HEK293 (cell line): ENCODE measurements around the gene TMEM272.

Source experiments
- CTCF ChIA-PET: fragments of 350-600 bp; formaldehyde crosslinking; extraction: SDS; loops from one replicate; lab custom pipeline; 2021; ENCODE audit warnings: antibody characterized with exemption; lab: Yijun Ruan, JAX
- POLR2A ChIA-PET: fragments of 300-600 bp; formaldehyde crosslinking; extraction: SDS; loops from one replicate; lab custom pipeline; 2020; ENCODE audit warnings: antibody characterized with exemption, inconsistent platforms; lab: Yijun Ruan, JAX
- H3K27ac ChIP-seq: fragments of 200-500 bp; sonication (Bioruptor generic); 2 replicates; pipeline ENCODE4 v1.5.1; 2014; ENCODE audit warnings: low read depth, low read length, control low read depth, inconsistent platforms; ENCODE audit errors: extremely low read depth
- H3K36me3 ChIP-seq, 2 experiments: fragments of 200-500 bp in 1 of 2; sonication (Bioruptor generic) in 1 of 2; 1 replicate in 1 of 2; 2 replicates in 1 of 2; pipeline ENCODE4 v1.5.1; 2014 to 2017; ENCODE audit warnings: inconsistent platforms in 2 of 2, low read length in 2 of 2; ENCODE audit not compliant: control insufficient read depth in 2 of 2, insufficient read depth in 1 of 2
- H3K4me1 ChIP-seq: fragments of 200-500 bp; sonication (Bioruptor generic); 2 replicates; pipeline ENCODE4 v1.5.1; 2014; ENCODE audit warnings: mild to moderate bottlenecking, low read length, inconsistent platforms; ENCODE audit not compliant: control insufficient read depth, insufficient read depth
- H3K4me3 ChIP-seq: 2 replicates; pipeline ENCODE4 v1.5.1; 2011; ENCODE audit warnings: low read depth, mild to moderate bottlenecking, control low read depth, low read length, moderate library complexity
- H3K9me3 ChIP-seq: fragments of 200-500 bp; sonication (Bioruptor generic); 2 replicates; pipeline ENCODE4 v1.5.1; 2014; ENCODE audit warnings: low read depth, low read length, inconsistent platforms; ENCODE audit not compliant: control insufficient read depth, insufficient read depth
- KLF7 ChIP-seq: fragments of 450-650 bp; formaldehyde crosslinking; IDR thresholded peaks from 2 replicates; pipeline ENCODE4 v1.5.1; 2016; ENCODE audit warnings: missing biosample characterization, missing genetic modification characterization, borderline replicate concordance
- WT1 ChIP-seq: fragments of 450-650 bp; formaldehyde crosslinking; IDR thresholded peaks from 2 replicates; pipeline ENCODE4 v1.5.1; 2016; ENCODE audit warnings: missing biosample characterization, missing genetic modification characterization
- ZBTB1 ChIP-seq: fragments of 450-650 bp; formaldehyde crosslinking; IDR thresholded peaks from 2 replicates; pipeline ENCODE4 v1.5.1; 2016; ENCODE audit warnings: missing biosample characterization, missing genetic modification characterization
- ZBTB48 ChIP-seq: fragments of 450-650 bp; formaldehyde crosslinking; IDR thresholded peaks from 2 replicates; pipeline ENCODE4 v1.5.1; 2016; ENCODE audit warnings: missing biosample characterization, missing genetic modification characterization
- ZBTB8A ChIP-seq: fragments of 450-650 bp; formaldehyde crosslinking; IDR thresholded peaks from 2 replicates; pipeline ENCODE4 v1.5.1; 2016; ENCODE audit warnings: missing biosample characterization, missing genetic modification characterization
- ZNF114 ChIP-seq: fragments of 450-650 bp; formaldehyde crosslinking; IDR thresholded peaks from 2 replicates; pipeline ENCODE4 v1.5.0; 2017; ENCODE audit warnings: missing biosample characterization, missing genetic modification characterization
- ZNF184 ChIP-seq: fragments of 450-650 bp; IDR thresholded peaks from 2 replicates; pipeline ENCODE4 v1.5.1; 2018; ENCODE audit warnings: missing biosample characterization, mild to moderate bottlenecking, missing genetic modification characterization
- ZNF221 ChIP-seq: fragments of 450-650 bp; formaldehyde crosslinking; IDR thresholded peaks from 2 replicates; pipeline ENCODE4 v1.5.1; 2017; ENCODE audit warnings: missing biosample characterization, missing genetic modification characterization, borderline replicate concordance
- ZNF239 ChIP-seq: fragments of 450-650 bp; formaldehyde crosslinking; IDR thresholded peaks from 2 replicates; pipeline ENCODE4 v1.5.1; 2016; ENCODE audit warnings: missing biosample characterization, missing genetic modification characterization
- ZNF248 ChIP-seq: fragments of 450-650 bp; formaldehyde crosslinking; IDR thresholded peaks from 2 replicates; pipeline ENCODE4 v1.5.1; 2017; ENCODE audit warnings: missing biosample characterization, missing genetic modification characterization
- ZNF324 ChIP-seq: fragments of 450-650 bp; formaldehyde crosslinking; IDR thresholded peaks from 2 replicates; pipeline ENCODE4 v1.5.1; 2016; ENCODE audit warnings: missing biosample characterization, missing genetic modification characterization
- ZNF391 ChIP-seq: fragments of 450-650 bp; formaldehyde crosslinking; IDR thresholded peaks from 2 replicates; pipeline ENCODE4 v1.5.1; 2016; ENCODE audit warnings: low read depth, missing biosample characterization, missing genetic modification characterization, borderline replicate concordance
- ZNF404 ChIP-seq: fragments of 450-650 bp; formaldehyde crosslinking; IDR thresholded peaks from 2 replicates; pipeline ENCODE4 v1.5.1; 2017; ENCODE audit warnings: missing biosample characterization, missing genetic modification characterization
- ZNF621 ChIP-seq: fragments of 450-650 bp; formaldehyde crosslinking; IDR thresholded peaks from 2 replicates; pipeline ENCODE4 v1.5.1; 2017; ENCODE audit warnings: missing biosample characterization, missing genetic modification characterization
- ZNF707 ChIP-seq: fragments of 450-650 bp; formaldehyde crosslinking; IDR thresholded peaks from 2 replicates; pipeline ENCODE4 v1.5.1; 2016; ENCODE audit warnings: missing biosample characterization, missing genetic modification characterization
- ZNF768 ChIP-seq: fragments of 450-650 bp; formaldehyde crosslinking; IDR thresholded peaks from 2 replicates; pipeline ENCODE4 v1.5.1; 2018; ENCODE audit warnings: missing biosample characterization, mild to moderate bottlenecking, missing genetic modification characterization
- TF ChIP-seq, protein P1 (sequence below): fragments of 450-650 bp; formaldehyde crosslinking; IDR thresholded peaks from 2 replicates; pipeline ENCODE4 v1.5.1; 2016; ENCODE audit warnings: missing biosample characterization, missing genetic modification characterization
- TF ChIP-seq, protein P2 (sequence below): IDR thresholded peaks from 2 replicates; pipeline ENCODE4 v1.6.1; 2011; ENCODE audit warnings: mild to moderate bottlenecking, low read depth, low read length, borderline replicate concordance
- TF ChIP-seq, protein P3 (sequence below): fragments of 450-650 bp; formaldehyde crosslinking; IDR thresholded peaks from 2 replicates; pipeline ENCODE4 v1.5.1; 2016; ENCODE audit warnings: missing biosample characterization, missing genetic modification characterization
- TF ChIP-seq, protein P4 (sequence below): fragments of 450-650 bp; formaldehyde crosslinking; IDR thresholded peaks from 2 replicates; pipeline ENCODE4 v1.5.0; 2017; ENCODE audit warnings: missing biosample characterization, missing genetic modification characterization, borderline replicate concordance
- TF ChIP-seq, protein P5 (sequence below): fragments of 450-650 bp; formaldehyde crosslinking; IDR thresholded peaks from 2 replicates; pipeline ENCODE4 v1.5.1; 2016; ENCODE audit warnings: missing biosample characterization, missing genetic modification characterization
- TF ChIP-seq, protein P6 (sequence below): fragments of 450-650 bp; formaldehyde crosslinking; IDR thresholded peaks from 2 replicates; pipeline ENCODE4 v1.5.1; 2017; ENCODE audit warnings: missing biosample characterization, missing genetic modification characterization

The TMEM272 gene

DNA sequence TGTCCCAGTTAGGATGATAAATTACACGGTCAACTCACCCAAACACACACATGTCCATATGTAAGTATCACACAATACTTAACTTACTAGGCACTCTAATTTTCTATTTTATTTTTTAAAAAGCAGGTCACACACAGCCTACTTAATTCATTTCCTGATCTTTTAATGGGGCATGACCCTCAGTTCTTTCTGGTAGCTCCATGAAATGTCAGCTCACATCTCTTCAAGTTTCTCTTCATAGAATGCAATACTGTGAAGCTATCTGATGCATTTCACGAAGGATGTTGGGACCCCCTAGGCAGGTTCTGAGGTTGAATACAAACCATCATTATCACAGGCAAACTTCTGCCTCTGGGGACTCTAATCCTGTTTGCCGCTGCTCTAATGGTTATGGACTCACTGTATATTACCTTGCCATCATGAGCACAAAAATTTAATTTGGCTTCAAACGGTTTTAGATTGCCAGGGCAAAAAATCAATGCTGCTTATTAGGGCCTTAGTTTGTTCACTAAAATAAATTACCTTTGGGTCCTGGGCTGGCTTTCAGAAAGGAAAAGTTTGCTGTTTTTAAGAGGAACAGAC, 24.9 kb downstream of the TMEM272 start:
- no peak for TF ChIP-seq ZNF221 (tag by site-specific recombination)
- no peak for TF ChIP-seq ZBTB8A (tag by site-specific recombination)
- TF ChIP-seq WT1 (tag by site-specific recombination), result no peak
- TF ChIP-seq, protein P1, sequence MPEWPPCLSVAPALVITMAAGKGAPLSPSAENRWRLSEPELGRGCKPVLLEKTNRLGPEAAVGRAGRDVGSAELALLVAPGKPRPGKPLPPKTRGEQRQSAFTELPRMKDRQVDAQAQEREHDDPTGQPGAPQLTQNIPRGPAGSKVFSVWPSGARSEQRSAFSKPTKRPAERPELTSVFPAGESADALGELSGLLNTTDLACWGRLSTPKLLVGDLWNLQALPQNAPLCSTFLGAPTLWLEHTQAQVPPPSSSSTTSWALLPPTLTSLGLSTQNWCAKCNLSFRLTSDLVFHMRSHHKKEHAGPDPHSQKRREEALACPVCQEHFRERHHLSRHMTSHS (tag by site-specific recombination), result no peak
- TF ChIP-seq ZBTB1, result no peak
- TF ChIP-seq ZNF184 (tag by site-specific recombination), result no peak
- TF ChIP-seq KLF7 (tag by site-specific recombination), result no peak
- TF ChIP-seq, protein P2, sequence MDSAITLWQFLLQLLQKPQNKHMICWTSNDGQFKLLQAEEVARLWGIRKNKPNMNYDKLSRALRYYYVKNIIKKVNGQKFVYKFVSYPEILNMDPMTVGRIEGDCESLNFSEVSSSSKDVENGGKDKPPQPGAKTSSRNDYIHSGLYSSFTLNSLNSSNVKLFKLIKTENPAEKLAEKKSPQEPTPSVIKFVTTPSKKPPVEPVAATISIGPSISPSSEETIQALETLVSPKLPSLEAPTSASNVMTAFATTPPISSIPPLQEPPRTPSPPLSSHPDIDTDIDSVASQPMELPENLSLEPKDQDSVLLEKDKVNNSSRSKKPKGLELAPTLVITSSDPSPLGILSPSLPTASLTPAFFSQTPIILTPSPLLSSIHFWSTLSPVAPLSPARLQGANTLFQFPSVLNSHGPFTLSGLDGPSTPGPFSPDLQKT, result no peak
- TF ChIP-seq, protein P3, sequence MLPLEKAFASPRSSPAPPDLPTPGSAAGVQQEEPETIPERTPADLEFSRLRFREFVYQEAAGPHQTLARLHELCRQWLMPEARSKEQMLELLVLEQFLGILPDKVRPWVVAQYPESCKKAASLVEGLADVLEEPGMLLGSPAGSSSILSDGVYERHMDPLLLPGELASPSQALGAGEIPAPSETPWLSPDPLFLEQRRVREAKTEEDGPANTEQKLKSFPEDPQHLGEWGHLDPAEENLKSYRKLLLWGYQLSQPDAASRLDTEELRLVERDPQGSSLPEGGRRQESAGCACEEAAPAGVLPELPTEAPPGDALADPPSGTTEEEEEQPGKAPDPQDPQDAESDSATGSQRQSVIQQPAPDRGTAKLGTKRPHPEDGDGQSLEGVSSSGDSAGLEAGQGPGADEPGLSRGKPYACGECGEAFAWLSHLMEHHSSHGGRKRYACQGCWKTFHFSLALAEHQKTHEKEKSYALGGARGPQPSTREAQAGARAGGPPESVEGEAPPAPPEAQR (tag by site-specific recombination), result no peak
- Histone ChIP-seq H3K36me3 (no peaks in the 10 kb centered on the region), H3K4me3 (no peak overlapping the region), H3K27ac (no peak overlapping the region), H3K4me1 (no peaks in the 10 kb centered on the region), H3K9me3 (no peaks in the 10 kb centered on the region)
- ChIA-PET POLR2A (no interaction called here), CTCF (interaction anchor here (0.6 to 1.4 kb wide), 2 partner anchors 12 to 313 kb away, joined by 3 to 5 read pairs; no protein-coding TSS in a partner anchor)

DNA sequence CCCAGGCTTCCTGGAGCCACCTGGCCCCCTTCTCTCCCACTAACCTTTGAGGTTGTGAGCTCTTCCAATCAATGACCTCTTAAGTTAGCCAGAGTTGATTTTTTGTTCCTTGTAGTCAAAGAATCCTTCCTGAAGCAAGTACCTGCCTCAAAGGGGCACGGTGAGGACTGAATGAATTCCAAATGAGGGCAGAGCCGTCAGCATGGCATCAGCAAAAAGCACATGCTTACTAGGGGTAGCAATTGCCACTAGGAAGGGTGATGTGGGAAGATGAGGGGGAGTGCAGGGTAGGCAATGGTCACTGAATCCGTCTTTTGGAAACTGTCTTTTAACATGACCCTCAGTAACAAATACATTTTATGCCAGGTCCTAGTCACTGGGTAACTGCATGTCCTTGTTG, 25.4 kb downstream of the TMEM272 start:
- CTCF ChIA-PET, result interaction anchor here (0.7 to 1.4 kb wide), 2 partner anchors 12 to 392 kb away, joined by 4 to 5 read pairs; no protein-coding TSS in a partner anchor
- H3K4me3 ChIP-seq, result no peak overlapping the region
- H3K9me3 ChIP-seq, result no peaks in the 10 kb centered on the region
- H3K4me1 ChIP-seq, result no peaks in the 10 kb centered on the region
- POLR2A ChIA-PET, result interaction anchor here (1.0 kb wide), 1 partner anchor 366 kb away, joined by 3 read pairs; the partner anchor contains the start of gene INTS6
- H3K36me3 ChIP-seq, result no peaks in the 10 kb centered on the region
- H3K27ac ChIP-seq, result no peak overlapping the region
- TF ChIP-seq, protein P1 (tag by site-specific recombination), result no peak
- no peak for TF ChIP-seq ZNF404 (tag by site-specific recombination)
- TF ChIP-seq, protein P4, sequence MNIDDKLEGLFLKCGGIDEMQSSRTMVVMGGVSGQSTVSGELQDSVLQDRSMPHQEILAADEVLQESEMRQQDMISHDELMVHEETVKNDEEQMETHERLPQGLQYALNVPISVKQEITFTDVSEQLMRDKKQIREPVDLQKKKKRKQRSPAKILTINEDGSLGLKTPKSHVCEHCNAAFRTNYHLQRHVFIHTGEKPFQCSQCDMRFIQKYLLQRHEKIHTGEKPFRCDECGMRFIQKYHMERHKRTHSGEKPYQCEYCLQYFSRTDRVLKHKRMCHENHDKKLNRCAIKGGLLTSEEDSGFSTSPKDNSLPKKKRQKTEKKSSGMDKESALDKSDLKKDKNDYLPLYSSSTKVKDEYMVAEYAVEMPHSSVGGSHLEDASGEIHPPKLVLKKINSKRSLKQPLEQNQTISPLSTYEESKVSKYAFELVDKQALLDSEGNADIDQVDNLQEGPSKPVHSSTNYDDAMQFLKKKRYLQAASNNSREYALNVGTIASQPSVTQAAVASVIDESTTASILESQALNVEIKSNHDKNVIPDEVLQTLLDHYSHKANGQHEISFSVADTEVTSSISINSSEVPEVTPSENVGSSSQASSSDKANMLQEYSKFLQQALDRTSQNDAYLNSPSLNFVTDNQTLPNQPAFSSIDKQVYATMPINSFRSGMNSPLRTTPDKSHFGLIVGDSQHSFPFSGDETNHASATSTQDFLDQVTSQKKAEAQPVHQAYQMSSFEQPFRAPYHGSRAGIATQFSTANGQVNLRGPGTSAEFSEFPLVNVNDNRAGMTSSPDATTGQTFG (tag by site-specific recombination), result no peak
- TF ChIP-seq ZNF114 (tag by site-specific recombination), result no peak
- TF ChIP-seq ZBTB48, result no peak
- no peak for TF ChIP-seq ZNF391 (tag by site-specific recombination)
- no peak for TF ChIP-seq ZNF324 (tag by site-specific recombination)
- TF ChIP-seq, protein P5, sequence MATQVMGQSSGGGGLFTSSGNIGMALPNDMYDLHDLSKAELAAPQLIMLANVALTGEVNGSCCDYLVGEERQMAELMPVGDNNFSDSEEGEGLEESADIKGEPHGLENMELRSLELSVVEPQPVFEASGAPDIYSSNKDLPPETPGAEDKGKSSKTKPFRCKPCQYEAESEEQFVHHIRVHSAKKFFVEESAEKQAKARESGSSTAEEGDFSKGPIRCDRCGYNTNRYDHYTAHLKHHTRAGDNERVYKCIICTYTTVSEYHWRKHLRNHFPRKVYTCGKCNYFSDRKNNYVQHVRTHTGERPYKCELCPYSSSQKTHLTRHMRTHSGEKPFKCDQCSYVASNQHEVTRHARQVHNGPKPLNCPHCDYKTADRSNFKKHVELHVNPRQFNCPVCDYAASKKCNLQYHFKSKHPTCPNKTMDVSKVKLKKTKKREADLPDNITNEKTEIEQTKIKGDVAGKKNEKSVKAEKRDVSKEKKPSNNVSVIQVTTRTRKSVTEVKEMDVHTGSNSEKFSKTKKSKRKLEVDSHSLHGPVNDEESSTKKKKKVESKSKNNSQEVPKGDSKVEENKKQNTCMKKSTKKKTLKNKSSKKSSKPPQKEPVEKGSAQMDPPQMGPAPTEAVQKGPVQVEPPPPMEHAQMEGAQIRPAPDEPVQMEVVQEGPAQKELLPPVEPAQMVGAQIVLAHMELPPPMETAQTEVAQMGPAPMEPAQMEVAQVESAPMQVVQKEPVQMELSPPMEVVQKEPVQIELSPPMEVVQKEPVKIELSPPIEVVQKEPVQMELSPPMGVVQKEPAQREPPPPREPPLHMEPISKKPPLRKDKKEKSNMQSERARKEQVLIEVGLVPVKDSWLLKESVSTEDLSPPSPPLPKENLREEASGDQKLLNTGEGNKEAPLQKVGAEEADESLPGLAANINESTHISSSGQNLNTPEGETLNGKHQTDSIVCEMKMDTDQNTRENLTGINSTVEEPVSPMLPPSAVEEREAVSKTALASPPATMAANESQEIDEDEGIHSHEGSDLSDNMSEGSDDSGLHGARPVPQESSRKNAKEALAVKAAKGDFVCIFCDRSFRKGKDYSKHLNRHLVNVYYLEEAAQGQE (tag by site-specific recombination), result no peak
- no peak for TF ChIP-seq ZNF768 (tag by site-specific recombination)
- no peak for TF ChIP-seq ZNF707 (tag by site-specific recombination)
- no peak for TF ChIP-seq ZNF239
- no peak for TF ChIP-seq ZNF621 (tag by site-specific recombination)
- no peak for TF ChIP-seq ZNF248 (tag by site-specific recombination)
- TF ChIP-seq, protein P6, sequence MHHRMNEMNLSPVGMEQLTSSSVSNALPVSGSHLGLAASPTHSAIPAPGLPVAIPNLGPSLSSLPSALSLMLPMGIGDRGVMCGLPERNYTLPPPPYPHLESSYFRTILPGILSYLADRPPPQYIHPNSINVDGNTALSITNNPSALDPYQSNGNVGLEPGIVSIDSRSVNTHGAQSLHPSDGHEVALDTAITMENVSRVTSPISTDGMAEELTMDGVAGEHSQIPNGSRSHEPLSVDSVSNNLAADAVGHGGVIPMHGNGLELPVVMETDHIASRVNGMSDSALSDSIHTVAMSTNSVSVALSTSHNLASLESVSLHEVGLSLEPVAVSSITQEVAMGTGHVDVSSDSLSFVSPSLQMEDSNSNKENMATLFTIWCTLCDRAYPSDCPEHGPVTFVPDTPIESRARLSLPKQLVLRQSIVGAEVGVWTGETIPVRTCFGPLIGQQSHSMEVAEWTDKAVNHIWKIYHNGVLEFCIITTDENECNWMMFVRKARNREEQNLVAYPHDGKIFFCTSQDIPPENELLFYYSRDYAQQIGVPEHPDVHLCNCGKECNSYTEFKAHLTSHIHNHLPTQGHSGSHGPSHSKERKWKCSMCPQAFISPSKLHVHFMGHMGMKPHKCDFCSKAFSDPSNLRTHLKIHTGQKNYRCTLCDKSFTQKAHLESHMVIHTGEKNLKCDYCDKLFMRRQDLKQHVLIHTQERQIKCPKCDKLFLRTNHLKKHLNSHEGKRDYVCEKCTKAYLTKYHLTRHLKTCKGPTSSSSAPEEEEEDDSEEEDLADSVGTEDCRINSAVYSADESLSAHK (tag by site-specific recombination), result no peak
